ENCODE measurements around the gene PIM1. TPM values are rescaled to one million over a fixed set of nuclear protein-coding genes. Genes with fewer than 3 reads are reported as not detected.
"Not testable (repeated sequence)": the region's sequence is repeated elsewhere in the genome, so short reads cannot be mapped to it uniquely, and the experiment has no call there.

Gene PIM1
- total RNA-seq, 2 donors from 2014 or later, result 15.6 to 26.2 TPM

- H3K9me3 ChIP-seq, result no peaks in the 10 kb centered on the region
- no peak for DNase-seq
- H3K9ac ChIP-seq (ENCODE audit: low read depth in 2 of 2, low read length in 2 of 2), result no peak overlapping the region
- H3K36me3 ChIP-seq, result peaks cover 13% of the 10 kb centered on the region
- H3K27ac ChIP-seq, result no peak overlapping the region
- no peaks in the 10 kb centered on the region for H3K27me3 ChIP-seq
- intact Hi-C loops (cut with DNase I), result no loop called here
- H3K4me1 ChIP-seq, result no peaks in the 10 kb centered on the region
- no peak for TF ChIP-seq CTCF (IDR thresholded peaks at IDR 0.05)
- no peak overlapping the region for H3K4me3 ChIP-seq
Measured at GRCh38 chr6:37176268-37177076, 6.5 kb downstream of the PIM1 start.

- no peak overlapping the region for H3K27ac ChIP-seq
- H3K4me3 ChIP-seq, result no peak overlapping the region
- intact Hi-C loops (cut with DNase I), result no loop called here
Measured at GRCh38 chr6:37177077-37177934, 7.4 kb downstream of the PIM1 start.

GRCh38 chr6:37177935-37178517, 8.1 kb downstream of the PIM1 start:
- Histone ChIP-seq H3K36me3 (peaks cover 11% of the 10 kb centered on the region), H3K4me1 (no peaks in the 10 kb centered on the region), H3K4me3 (no peak overlapping the region), H3K27ac (no peak overlapping the region), H3K9ac (ENCODE audit: low read depth in 2 of 2, low read length in 2 of 2) (no peak overlapping the region), H3K9me3 (no peaks in the 10 kb centered on the region), H3K27me3 (no peaks in the 10 kb centered on the region)
- intact Hi-C loops (cut with DNase I), result no loop called here
- TF ChIP-seq CTCF (IDR thresholded peaks at IDR 0.05), result no peak
- DNase-seq, result no peak

More at GRCh38 chr6:37177077-37177934, 7.4 kb downstream of the PIM1 start:
- no peak for TF ChIP-seq CTCF (IDR thresholded peaks at IDR 0.05)
- no peaks in the 10 kb centered on the region for H3K9me3 ChIP-seq
- no peak overlapping the region for H3K9ac ChIP-seq (ENCODE audit: low read depth in 2 of 2, low read length in 2 of 2)
- no peaks in the 10 kb centered on the region for H3K27me3 ChIP-seq
- H3K36me3 ChIP-seq, result peaks cover 13% of the 10 kb centered on the region
- no peak for DNase-seq
- no peaks in the 10 kb centered on the region for H3K4me1 ChIP-seq

- no peaks in the 10 kb centered on the region for H3K36me3 ChIP-seq
Measured at GRCh38 chr6:37180075-37180474, 10.1 kb downstream of the PIM1 start.

GRCh38 chr6:37180610-37181009, 10.7 kb downstream of the PIM1 start:
- DNase-seq; intact Hi-C loops (cut with DNase I): not testable (repeated sequence)

More at GRCh38 chr6:37180075-37180474, 10.1 kb downstream of the PIM1 start:
- TF ChIP-seq CTCF (IDR thresholded peaks at IDR 0.05), result no peak
- no peaks in the 10 kb centered on the region for H3K27me3 ChIP-seq
- intact Hi-C loops (cut with DNase I), result no loop called here
- H3K27ac ChIP-seq, result no peak overlapping the region
- no peak overlapping the region for H3K9ac ChIP-seq (ENCODE audit: low read depth in 2 of 2, low read length in 2 of 2)
- H3K9me3 ChIP-seq, result no peaks in the 10 kb centered on the region
- H3K4me3 ChIP-seq, result no peak overlapping the region
- no peak for DNase-seq
- no peaks in the 10 kb centered on the region for H3K4me1 ChIP-seq

More at GRCh38 chr6:37180610-37181009, 10.7 kb downstream of the PIM1 start:
- H3K27me3 ChIP-seq; H3K4me3 ChIP-seq; H3K36me3 ChIP-seq; H3K4me1 ChIP-seq; H3K9ac ChIP-seq (ENCODE audit: low read depth in 2 of 2, low read length in 2 of 2); H3K9me3 ChIP-seq; H3K27ac ChIP-seq: not testable (repeated sequence)
